TTC549 (cell line): Measurements from ENCODE around the gene NAIP.
"Not testable (repeated sequence)": the region's sequence is repeated elsewhere in the genome, so short reads cannot be mapped to it uniquely, and the experiment has no call there.

Experiments used
- FAIRE-seq: peaks from 2 replicates; lab custom pipeline; 2012; peaks lifted over from hg19 to GRCh38; lab: Jason Lieb, UNC

Gene NAIP

DNA sequence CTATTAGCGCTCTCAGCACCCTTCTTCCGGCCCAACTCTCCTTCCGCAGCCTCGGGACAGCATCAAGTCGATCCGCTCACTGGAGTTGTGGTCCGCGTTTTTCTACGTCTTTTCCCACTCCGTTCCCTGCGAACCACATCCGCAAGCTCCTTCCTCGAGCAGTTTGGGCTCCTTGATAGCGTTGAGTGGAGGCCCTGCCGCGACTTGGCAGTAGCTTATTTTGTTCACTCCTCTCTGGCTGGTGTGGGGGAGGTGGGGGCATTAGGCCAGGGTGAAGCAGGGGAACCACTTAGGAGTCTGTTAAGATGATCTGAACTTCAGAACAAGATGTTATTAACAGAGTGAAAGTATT, 100.0 kb downstream of the NAIP start:
- not testable (repeated sequence) for FAIRE-seq
